OCI-M1 (cell line): ENCODE measurements around the gene IL36G.
A peak's percentile ranks its signal among the peaks of the same experiment; 100 is the strongest.
"Not testable (repeated sequence)": the region's sequence is repeated elsewhere in the genome, so short reads cannot be mapped to it uniquely, and the experiment has no call there.

Source experiments
- DNase-seq: peaks from one replicate; lab custom pipeline; 2025; lab: John Stamatoyannopoulos, UW

IL36G gene

GRCh38 chr2:112977559-112978056 is at the start of gene IL36G:
IL36G (plus strand) TSS chr2:112978006; CDS start chr2:112978639, 633 bp downstream.
- no peak for DNase-seq

DNA sequence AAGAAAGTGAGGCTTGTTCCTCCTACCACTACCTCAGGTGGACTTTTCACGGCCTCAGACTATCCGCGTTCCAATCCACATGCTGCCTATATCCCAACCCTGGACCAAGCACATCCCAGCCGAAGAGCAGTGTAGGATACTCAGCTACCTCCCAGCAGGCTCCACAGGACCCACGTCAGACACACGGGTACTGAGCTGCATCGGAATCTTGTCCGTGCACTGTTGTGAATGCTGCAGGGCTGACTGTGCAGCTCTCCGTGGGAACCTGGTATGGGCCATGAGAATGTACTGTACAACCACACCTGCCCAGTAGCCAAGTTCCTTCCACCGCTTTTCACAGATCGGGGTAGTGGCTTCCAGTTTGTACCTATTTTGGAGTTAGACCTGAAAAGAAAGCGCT is 44.5 kb upstream of the IL36G start:
- no peak for DNase-seq

- DNase-seq, result not testable (repeated sequence)
These were observed 43.7 kb upstream of the IL36G start for GRCh38 chr2:112934117-112934516.

DNA sequence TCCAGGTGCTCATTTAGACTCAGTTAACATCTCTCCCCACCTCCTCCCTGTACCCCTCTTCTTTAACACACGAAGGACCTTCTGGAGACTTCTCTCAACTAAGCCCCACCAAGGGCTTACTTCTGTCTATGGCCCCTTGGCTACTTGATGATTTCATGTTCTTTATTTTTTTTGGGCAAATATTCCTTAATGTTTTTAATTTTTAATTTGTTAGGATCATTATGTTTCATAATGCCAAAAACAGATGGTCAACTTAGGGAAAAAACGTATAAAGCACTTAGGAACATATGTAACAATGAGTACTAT is 40.9 kb upstream of the IL36G start:
- no peak for DNase-seq

GRCh38 chr2:112938904-112939303 is 38.9 kb upstream of the IL36G start:
- DNase-seq, result peak; percentile 19

GRCh38 chr2:112939425-112939824 is 38.4 kb upstream of the IL36G start:
- no peak for DNase-seq

- DNase-seq, result no peak
These were observed 36.8 kb upstream of the IL36G start for GRCh38 chr2:112940859-112941625.

DNA sequence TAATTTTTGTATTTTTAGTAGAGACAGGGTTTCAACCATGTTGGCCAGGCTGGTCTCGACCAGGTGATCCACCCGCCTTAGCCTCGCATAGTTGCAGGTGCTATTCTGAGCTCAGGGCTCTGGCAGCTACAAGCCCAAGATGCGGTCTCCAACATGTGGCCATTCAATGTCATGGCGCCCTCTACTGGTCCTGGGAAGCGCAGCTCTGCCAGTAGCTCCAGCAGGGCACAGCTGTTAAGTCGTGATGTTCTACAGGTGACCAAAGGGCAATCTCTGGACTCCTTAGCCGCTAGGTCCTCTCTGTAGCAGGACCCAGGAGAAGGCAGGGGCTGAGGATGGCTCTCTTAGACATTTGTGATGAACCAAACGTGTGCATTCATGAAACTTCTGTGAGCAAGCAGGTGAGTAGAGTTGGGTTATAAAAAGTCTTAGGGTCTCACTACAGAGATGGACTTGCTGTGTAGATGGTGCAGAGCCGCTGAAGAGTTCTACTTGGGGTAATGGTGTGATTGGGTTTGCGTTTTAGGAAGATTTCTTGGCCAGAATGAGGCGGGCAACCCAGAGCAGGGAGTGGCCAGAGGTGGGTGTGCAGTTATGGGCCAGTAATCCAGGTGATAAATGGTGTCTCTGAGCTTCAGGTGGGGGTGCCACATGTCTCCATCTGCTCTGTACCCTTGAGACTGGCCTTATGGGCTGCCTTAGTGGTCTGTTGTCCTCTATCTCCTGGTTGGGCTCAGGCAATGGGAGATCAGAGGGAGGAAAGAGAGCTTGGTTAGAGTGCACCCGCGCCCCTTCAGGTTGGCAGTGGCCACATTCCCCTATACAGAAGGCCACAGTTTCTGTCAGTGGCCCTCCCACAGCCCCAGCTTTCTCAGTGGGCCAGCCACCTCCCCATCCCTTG is 35.8 kb upstream of the IL36G start:
- DNase-seq, result peak; percentile 85

DNA sequence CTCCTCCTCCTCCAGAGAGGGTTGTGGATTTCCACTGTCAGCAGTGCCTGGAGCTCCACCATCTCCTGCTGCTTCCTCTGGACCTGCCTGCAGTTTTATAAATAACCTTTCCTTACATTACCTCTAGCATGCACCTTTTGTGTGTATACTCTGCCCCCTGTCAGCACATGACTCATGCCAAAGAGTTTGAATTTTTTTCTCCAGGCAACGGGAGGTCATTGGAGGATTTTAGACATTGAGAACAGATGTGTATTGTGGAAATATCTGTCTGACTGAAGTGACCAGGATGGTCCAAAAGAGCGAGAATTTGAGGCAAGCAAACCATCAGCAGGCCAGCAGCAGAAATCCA is 35.2 kb upstream of the IL36G start:
- DNase-seq, result no peak

DNA sequence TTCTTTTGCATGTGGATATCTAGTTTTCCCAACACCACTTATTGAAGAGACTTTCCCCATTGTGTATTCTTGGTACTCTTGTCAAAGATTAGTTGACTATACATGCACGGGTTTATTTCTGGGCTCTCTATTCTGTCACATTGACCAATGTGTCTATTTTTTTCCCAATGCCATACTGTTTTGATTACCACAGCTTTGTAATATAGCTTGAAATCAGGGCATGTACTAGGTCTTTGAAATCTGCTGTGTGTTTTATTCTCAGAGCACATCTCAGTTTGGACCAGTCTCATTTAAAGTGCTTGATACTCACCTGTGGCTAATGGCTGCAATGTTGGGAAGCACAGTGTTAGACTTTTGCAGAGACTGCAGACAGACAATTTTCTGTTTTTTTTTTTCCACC is 32.8 kb upstream of the IL36G start:
- DNase-seq, result no peak

DNA sequence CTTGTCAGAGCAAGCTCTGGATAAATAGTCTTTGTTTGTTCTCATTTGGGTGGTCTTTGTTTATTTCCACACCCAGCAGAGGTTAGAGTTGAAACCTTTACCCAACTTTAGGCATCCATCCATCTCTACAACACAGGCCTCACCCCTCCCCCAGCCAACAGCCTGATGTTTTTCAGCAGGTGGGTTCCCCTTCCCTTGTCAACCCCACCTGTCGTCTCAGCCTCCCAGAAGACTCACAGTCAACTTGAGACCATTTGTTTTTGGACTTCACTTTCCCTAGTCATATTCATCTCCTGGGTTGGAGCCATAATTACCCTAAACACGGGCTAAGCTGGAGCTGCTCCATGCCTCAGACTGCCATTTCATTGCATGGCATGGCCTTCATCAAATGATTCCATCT is 31.7 kb upstream of the IL36G start:
- no peak for DNase-seq

- DNase-seq, result no peak
These were observed 30.4 kb upstream of the IL36G start for GRCh38 chr2:112947374-112947773.

DNA sequence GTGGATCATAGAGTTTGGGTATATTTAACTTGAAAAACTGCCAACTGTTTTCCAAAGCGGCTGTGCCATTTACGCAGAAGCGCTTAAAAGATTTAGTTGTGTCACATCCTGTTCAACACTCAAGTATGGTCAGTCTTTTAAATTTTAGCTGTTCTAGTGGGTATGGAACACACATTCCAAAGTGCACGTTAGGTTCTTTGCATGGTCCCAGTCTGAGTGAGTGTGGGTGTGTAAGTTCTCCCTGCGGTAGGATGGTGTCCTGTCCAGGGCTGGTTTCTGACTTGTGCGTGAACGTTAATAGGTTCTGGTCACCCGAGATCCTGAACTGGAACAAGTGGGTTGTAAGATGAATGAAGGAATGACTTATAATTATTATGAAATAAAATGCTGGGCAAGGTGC is 28.4 kb upstream of the IL36G start:
- no peak for DNase-seq

DNA sequence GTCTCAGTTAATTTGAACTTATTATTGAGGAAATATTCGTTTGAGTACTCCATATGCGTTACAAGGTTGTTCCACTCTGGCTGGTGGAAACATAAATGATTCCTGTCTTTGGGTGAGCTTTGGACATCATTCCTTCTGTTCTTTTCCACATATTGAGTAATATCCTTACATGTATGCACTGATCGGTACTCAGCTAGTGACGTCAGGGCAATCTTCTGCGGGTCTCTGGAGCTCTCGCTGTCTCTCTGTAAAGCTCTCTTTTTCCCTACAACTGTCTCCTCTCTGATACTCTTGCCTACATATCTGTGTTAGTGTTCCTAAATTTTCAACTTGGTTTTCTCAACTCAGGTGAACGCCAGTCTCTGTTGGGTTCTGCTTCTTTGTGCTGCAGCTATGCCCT is 23.4 kb upstream of the IL36G start:
- DNase-seq, result no peak

GRCh38 chr2:112957511-112957910 is 20.3 kb upstream of the IL36G start:
- DNase-seq, result no peak

DNA sequence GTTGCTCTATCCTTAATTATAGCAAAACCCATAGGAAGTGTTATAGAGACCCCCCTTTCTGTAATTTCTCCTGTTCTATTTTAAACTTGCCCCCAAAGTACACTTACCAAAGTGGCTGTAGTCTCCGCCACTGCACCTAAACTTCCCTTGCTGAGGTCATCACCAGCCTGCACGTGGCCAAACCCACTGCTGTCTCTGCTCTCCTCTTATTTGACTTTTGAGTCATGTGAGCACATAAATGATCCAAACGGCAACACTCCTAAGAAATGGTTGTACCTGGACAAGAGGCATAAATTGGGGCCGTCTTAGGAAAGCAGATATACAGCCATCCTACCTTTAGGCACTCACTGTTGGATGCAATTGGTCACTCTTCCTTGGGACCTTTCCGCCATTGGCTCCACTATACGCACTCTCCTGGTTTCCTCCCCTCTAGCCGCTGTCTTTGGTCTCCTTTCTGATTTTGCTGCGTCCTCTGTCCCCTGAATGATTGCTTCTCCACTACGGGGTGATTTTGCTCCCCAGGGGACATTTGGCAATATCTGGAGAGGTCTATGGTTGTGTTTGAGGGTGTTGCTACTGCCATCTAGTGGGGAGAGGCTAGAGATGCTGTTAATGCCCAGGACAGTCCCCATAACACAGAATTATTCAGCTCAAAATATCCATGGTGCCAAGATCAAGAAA is 19.2 kb upstream of the IL36G start:
- DNase-seq, result peak; percentile 64

DNA sequence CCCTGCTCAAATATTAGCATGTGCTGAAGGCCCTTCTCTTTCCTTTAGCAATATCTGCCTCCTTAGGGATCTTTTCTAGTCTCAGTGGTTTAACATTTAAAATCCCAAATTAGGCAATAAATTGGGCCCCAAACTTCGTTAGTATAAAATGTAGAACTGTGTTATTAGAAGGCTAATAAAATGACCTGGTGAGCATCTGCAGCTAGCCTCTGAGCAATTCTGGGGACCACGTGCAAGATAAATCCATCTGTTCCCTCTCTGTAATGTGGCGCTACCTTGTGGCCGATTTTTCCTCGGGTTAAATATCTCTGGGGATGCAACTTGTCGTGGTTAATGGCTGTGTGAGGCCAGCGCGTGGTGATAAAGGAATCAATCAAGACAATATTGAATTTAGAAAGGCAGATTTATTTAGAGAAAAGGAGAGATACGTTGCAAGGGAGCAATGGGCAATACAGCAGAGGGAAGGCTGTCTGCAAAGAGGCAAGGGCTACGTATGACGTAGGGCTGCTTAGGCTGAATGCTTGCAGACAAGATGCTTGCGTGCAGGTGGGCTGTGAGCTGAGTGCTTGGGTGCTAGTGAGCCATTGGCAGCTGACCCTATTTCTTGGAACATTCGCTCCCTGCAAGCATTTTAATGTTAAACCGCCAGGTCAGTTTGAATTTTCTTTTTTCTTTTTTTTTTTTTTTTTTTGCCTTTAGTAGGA is 18.5 kb upstream of the IL36G start:
- DNase-seq, result peak; percentile 19

DNA sequence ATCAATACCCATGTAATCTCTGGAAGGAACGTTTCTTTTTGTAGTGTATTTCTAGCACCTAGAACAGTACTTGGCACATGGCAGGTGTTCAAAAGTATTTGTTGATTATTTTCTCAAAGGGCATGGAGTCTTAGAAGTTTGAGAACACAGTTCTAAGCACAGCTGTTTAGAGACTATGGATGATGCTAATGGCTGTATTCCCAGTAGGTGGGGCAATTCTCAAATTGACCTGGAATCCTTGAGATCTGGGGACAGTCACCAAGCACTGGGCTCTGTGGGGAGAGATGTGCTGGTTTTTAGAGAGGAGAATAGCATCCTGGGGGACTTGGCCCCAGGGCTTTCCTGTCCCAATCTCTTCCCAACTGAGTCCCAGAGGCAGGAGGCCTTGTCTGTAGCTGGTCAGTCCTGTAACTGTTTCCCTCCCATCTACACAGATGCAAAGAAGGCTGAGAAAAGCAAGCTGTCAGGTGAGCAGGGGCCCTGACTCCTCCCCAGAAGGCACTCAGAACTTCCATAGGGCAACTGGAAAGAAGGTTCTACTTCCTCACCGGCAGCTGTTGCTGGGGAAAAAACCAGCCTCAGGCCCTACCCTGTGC is 17.5 kb upstream of the IL36G start:
- DNase-seq, result no peak

DNA sequence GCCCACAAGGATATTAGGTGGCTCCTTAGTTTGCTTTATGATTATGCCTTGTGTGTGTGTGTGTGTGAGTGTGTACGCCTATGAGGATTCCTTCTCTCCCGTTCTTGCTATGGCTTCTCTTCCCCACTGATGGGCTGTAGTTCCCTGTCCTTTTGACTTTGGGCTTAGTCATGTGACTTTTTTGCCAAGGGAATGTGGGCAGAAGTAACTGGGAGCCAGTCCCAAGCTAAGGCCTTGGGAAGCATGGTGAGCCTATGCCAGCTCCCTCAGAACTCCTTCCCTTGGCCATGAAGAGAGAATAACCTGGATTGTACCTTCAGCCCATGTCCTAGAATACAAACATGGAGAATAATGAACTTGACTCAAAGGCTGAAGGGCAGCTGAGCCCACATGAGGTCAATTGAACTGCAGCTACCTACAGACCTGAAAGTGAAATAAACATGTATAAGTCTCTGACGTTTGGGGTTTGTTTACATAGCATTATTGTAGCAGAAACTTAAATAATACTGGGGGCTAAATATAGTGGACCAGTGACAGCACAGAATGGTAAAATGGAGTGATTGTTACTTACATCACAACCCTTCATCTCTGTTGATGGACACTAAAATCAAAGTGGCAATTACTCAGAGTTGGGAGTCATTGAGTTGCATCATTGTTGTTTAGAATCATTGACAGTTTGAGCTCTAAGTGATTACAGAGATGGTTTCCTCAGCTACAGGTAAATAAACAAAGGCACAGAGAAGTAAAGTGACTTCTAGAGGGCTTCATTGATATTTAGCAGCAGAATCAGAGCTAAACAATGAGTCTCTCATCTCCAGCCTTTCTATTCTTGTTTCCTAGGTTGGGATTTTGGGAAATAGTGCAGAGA is 15.3 kb upstream of the IL36G start:
- DNase-seq, result no peak

DNA sequence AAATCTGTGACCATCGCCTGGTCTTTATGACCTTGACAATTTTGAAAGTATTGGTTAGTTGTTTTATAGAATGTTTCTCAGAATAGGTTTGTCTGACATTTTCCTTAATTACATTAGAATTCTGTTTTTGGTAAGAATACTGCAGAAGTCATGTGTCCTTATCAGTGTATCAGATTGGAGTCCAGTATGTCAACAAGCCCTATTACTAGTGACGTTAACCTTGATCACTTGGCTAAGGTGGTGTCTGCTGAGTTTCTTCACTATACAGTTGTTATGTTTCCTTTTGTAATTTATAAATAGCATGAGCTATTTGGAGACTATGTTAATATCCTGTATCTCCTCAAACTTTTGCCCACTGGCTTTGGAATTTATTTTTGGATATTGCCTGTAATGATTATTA is 10.8 kb upstream of the IL36G start:
- no peak for DNase-seq
